ENCODE measurements around the gene TMEM97. TPM values are rescaled to one million over a fixed set of nuclear protein-coding genes. Genes with fewer than 3 reads are reported as not detected.

TMEM97 gene
- total RNA-seq, 1 donor from 2014 or later = 28.4 TPM

DNA sequence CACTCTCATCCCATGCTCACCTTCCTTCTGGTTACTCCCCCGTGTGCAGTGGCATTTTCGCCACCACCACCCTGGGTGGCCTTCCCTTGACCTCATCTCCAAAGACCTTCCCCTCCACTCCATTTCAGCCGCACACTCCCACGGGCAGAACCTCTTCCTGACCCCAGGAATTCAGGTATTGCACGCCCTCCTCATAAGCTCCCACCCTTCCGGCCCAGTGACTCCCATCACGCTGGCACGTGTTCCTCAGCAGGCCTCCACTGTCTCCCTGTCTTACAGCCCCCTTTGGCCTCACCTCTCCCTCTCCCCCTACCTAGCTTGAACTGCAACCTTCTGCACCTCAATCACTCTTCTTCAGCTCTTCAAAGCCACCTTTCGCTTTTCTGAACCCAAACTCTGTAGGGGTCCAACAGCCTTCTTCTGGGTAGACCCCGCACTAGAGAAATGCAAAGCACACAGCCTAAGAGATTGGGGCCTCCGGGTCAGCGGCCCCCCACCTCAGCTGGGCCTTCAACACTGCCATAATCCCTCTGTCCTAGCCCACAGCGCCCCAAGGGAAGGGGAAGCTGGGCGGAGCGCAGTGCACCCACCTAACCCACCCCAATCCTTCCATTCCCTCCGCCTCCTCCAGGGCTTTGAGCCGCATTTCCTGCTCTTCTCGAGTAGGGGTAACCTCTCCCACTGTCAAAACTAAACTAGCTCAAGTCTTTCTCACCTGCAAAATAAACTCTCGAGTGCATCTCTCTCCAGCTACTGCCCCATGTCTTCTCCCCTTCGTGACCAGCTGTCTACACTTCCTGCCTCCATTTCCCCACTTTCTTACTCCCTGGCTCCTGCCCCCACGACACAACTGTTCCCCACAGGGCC lies 1.7 kb upstream of the TMEM97 start:
- no peak for ATAC-seq

DNA sequence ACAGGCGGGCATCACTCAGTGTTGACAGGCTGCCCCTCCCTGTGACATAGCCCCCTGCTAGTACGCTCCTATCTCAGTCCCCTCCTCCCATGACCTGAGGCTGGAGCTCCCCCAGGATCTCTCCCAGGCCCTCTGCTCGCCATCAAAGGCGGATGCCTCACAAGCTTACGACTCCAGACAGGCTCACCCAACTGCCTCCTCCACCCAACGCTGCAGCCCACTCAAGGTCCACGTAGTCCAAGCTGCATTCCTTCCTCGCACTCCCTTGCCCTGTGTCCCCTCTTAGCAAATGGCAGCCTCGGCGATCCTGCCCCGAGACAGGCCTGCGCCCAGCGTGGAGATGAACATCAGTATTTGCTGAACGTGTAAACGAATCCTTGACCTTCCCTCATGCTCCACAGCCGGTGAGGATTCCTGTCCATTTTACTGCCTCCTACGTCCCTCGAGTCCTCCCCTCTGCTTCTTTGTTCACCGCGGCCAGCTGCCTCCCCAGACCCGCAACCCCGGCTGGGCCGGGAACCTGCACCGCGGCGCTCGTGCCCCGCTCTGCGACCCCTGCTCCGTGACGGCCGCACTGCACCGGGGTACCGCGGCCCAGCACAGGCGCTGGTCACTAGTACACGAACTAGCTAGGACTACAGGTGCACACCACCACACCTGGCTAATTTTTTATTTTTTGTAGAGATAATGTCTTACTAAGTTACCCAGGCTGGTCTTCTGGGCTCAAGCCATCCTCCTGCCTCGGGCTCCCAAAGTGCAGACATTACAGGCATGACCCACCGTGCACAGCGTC lies 838 bp upstream of the TMEM97 start:
- no peak for ATAC-seq

DNA sequence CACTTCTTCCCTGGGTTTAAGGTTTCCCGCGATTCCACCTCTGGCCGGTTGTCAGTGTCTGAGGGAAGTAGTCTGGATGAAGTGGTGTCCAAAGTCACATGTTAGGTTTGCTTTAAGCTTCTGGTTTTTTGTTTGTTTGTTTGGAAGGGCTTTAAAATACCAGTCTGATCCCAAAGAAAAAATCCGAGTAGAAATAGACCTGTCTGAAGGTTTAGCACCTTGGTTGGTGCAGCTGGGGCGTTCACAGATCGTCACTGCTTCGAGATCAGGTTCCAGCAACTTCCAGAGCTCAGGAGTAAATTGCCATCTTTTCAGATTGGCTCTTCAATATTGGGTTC lies 567 bp downstream of the TMEM97 start:
- no peak for ATAC-seq

DNA sequence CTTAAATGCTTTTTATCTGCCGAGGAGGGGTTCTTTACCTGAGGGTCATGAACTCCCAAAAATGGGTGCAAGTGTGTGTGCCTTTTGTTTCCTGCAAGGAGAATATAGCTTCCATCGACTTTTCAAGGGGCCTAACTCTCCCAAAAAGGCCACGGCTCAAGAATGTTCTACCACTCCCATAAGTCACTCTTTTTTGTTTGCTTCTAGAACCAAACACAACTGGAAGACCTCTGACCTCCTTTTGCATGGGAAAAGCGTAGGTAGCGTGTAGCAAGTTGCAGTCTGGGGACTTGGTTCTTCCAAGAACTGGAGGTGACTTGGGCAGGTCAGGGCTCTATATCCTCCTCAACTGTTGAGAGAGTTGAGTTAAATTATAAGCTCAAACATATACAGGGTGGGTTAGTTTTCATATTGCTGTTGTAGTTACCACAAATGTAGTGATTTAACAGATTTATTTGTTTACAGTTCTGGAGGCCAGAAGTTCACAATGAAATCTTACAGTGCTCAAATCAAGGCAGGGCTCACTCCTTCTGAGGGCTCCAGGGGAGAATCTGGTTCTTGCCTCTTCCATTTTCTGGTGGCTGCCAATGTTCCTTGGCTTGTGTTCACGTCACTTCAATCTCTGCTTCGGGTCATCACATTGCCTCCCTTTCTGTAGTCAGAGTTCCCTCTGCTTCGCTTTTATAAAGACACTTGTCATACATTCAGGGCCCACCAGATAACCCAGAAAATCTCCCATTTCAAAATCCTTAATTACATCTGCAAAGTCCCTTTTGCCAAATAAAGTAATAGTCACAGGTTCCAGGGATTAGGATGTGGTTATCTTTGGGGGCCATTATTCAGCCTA lies 1.4 kb downstream of the TMEM97 start:
- ATAC-seq = no peak

DNA sequence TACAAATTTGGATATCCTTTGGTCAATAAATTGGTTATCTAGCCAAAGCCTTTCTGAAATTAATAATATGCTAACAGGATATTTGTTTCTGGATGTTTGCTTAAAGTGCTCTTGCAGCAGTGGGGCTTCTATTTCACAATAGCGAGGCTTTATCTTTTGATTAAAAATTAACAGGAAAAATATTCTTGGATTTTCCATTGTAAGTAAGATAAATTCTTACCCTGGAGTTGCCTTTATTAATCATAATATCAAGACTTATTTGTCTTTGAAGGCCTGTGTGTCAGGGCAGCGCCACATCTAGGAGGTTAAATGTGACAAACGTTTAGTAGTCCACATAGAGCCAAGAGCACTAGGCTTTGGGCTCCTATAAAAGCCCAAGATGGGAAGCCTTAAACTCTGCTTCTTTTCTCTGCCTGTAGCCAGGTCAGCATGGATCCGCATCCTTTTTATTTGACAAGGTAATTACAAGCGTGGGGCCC lies 5.3 kb downstream of the TMEM97 start:
- no peak for ATAC-seq

DNA sequence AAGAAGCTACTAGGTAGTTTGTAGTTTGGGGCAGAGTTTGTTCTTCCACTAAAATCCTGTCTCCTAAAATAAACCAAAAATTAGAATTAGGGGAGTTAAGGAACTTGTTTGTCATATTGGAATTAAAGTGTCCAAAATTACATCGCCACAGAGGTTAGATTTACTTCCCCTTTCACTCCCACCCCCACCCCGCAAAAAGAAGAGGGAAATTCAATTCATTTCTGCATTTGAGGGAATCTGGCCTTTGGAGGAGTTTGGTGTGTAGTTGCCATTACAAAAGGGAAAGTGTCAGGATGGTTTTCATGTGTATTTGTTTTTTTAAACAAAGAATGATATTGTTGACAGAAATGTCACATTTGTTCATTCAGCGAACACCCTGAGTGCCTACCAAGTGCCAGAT lies 5.8 kb downstream of the TMEM97 start:
- no peak for ATAC-seq

DNA sequence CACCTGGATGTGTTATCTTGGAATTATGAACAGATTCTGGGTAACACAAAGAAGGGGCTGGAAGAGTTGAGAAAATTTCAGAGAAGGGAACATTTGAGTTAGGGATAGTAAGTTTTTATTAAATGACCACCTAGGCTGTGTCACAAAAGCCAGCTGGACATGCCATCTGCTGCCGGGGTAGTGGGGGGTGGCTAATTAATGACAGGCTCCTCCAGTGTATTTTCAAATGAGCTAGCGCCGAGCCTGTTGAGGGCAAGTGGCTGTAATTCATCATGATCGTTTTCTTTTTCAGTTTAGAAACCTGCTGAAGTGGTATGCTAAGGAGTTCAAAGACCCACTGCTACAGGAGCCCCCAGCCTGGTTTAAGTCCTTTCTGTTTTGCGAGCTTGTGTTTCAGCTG lies 6.2 kb downstream of the TMEM97 start:
- ATAC-seq = no peak

DNA sequence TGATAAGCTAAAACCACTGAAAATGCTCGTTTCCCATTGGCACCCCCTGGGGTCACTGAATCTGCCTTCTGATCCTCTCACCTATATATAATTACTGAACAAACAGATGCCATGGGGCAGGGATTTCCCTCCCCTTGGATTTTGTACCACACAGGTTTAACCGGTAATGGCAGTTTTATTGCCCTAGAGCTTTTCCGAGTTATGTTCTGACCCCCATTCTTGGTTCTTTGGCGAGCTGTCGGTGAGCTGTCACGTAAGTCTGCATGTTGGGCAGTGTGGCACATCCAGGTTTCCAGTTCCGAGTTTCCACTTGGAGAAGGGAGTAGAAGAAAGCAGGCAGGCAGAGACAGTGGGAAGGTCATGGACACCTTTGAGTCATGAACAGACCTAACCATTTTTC lies 7.1 kb downstream of the TMEM97 start:
- peak; percentile 61 for ATAC-seq

DNA sequence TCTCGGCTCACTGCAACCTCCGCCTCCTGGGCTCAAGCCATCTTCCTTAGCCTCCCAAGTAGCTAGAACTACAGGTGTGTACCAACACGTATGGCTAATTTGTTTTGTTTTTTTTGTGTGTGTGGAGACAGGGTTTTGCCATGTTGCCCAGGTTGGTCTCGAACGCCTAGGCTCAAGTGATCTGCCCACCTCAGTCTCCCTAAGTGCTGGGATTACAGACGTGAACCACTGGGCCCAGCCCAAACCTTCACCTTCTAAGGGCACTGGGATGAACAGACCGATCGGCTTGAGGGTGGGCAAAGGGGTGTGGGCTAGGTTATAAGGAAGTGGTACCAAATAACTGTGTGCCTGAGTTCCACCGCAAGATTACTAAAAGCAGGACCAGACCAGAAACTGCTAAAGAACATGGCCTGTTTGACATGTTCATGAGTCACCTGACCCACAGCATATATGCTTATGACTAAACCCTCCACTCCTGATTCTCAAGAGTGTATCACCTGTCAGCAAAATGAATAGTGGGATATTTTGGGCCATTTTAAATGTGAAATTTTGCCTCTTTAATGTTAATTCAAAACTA lies 8.1 kb downstream of the TMEM97 start:
- peak; percentile 77 for ATAC-seq

DNA sequence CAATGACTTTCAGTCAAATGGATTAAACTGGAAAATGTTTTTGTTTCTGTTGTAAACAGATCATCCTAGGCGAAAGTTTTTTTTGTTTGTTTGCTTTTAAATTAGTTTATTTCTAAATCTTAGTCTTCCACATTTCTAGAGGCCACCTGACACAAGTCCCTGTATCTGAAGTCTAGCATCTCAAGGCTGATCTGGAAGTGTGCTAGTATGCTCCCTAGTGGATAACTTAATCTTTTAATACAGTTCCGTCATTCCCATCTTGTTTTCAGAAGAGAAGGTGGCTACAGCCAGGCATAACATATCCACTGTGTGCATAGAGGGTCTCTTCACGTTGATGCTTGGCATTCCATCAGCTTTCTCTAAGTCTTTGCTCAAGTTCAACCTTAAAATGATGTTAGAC lies 8.7 kb downstream of the TMEM97 start:
- no peak for ATAC-seq

DNA sequence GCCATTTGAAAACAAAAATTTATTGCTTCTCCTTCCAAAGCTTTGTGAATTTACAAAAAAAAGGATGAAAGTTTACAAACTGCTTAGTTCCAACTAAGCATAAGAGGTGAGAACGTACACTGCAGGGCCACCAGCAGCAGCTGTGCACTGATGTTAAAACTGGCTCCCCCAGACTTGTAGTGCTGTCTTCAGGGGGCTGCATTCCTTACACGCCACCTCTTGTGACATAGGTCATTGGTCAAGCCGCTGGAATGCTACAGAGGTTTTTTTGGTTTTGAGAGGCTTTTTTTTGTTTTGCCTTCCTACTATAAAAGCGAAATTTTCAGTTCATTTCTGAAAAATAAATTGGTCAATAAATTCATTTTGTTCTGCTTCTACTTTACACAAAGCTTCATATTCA lies 9.3 kb downstream of the TMEM97 start:
- ATAC-seq = no peak

DNA sequence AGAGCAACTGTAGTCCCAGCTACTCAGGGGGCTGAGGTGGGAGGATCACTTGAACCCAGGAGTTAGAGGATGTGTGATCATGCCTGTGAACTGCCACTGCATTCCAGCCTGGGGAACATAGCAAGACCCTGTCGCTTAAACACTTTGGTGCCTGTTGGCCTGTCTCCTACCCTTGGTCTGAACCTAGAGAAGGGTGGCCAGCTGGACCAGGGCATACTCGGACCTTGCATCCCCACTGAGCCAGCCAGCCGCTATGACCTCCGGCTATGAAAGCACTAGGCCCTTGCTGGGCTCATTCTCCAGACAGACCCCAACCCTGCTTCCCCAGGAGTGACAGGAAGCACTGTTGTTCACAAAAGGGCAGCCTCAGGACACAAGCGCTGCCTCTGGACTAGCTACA lies 11.7 kb downstream of the TMEM97 start:
- no peak for ATAC-seq

DNA sequence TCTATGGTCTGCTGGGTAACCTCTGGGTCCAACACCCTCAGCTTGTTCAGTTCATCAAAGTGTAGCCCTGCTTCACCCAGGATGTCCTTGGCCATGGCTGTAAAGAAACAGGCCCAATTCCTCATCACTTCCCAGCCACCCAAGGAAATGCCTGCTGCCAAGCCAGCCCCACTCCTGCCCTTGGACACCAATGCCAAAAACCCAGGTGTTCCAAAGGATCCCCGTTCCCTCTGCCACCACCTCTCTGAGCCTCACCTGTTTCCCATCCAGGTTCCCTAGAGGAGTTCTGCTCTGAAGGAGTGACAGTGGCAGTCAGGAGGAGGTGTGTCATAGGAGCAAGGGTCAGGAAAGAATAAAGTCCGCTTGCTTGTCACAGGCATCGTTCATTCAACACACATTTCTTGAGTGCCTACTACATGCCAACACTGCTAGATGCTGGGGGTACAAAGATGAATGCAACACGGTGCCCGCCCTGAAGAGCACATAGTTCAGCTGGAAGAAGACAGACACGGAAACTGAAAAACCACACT lies 13.0 kb downstream of the TMEM97 start:
- ATAC-seq = no peak

DNA sequence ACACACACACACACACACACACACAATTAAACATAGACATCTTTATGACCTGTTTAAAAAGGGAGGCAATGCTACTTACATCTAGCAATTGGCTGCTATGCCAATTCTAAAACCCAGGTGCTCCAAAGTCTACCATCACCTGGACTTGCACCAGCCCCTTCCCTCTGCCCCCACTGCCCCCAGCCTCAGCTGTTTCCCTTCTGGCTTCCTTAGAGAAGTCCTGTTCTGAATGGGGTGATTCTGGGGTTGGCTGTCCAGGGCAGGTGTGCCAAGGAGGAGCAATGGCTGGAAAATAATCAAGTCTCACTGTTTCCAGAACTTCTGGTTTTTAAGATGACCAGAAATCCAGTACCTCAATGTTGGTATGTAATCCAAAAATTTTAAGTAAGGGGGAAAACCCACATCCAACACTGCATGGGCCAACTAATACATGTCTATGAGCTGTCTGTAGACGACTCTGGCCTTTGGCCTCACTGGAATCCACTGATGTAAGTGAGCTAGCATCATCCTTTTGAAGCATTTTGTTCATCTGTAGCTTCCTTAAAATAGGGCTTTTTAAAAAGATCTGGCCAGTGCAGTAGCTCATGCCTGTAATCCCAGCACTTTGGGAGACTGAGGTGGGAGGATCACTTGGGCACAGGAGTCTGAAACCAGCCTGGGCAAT lies 14.2 kb downstream of the TMEM97 start:
- ATAC-seq = no peak

DNA sequence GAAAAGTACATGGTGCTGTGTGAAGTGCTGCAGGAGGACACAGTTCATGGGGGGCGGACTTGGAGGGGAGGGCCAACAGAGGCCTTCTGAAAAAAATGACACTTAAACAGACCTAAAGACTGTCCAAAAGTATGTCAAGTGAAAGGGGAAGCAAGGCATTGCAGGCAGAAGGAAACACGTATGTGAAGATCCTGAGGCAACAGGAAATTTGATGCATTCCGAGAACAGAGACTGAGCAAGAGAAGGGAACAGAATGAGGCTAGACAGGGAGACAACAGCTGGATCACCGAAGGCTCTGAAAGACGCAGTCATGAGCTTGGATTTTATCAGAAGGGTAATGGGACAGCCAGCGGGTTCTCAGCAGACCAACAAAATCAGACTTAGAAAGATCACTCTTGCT lies 15.2 kb downstream of the TMEM97 start:
- no peak for ATAC-seq

DNA sequence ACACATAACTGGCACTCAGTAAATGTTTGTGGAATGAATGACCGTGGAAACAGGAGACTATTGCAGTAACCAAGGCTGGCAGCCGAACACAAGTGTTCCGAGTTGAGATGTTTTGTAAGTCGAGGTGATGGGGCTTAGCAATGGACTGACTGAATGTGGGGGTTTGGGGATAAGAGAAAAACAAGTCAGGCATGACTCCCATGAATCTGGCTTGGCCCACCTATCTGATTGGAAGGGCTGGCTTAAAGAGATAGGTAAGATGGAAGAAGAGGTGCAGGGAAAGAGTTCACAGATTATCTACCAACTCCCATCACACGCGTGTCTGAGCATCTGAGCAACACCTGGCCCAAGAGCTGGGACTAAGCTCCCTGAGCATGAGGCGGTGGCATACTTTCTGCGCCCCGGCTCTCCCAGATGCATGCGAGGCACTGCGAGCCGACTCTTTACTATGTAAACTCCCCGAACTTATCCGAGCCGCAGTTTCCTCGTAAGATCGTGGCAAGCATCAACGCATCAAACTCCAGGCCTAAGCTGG lies 15.7 kb downstream of the TMEM97 start:
- no peak for ATAC-seq

DNA sequence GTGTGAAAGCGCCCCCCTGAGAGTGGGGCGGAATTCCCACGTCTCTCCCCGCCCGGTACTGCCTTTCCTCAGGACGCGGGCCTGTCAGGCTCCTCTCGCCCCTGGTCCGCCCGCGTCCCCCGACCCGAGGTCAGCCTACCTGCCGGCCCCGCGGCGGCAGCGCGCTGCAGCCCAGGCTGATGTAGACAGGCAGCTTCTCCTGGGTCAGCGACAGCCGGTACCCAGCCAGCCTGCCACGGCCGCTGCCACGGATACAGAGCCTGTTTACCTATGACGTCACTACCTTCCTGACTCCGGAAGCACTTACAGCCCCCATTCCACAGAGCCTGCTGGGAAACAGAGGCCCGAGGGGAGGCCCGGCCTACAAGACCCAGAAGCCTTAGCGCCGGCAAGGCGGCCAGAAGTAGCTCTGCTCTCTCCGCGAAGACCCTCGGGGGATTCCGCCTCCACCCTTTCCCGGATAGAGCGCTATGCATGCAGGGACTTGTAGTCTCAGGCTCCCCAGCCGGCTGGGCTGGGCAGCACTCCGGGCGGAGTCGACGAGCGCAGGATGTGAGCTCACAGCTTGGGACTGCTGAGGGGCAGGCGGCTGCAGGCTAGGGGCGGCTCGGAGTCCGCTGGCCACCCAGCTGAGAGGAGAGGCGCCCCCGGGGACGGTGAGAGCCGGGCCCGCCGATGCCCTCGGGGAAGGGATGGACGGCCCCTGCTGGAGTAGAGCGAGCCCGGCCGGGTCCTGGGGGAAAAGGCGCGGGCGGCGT lies 16.4 kb downstream of the TMEM97 start, which contains the start of the genes IFT20 and TNFAIP1:
Gene IFT20 (minus strand): TSS at position 272 of the 758 bp plus-strand sequence. CDS start 3,487 bp downstream, outside the sequence.
Gene TNFAIP1 (plus strand): TSS at position 561 of the 758 bp plus-strand sequence. CDS start 3,761 bp downstream, outside the sequence.
- ATAC-seq = peak; percentile 94

DNA sequence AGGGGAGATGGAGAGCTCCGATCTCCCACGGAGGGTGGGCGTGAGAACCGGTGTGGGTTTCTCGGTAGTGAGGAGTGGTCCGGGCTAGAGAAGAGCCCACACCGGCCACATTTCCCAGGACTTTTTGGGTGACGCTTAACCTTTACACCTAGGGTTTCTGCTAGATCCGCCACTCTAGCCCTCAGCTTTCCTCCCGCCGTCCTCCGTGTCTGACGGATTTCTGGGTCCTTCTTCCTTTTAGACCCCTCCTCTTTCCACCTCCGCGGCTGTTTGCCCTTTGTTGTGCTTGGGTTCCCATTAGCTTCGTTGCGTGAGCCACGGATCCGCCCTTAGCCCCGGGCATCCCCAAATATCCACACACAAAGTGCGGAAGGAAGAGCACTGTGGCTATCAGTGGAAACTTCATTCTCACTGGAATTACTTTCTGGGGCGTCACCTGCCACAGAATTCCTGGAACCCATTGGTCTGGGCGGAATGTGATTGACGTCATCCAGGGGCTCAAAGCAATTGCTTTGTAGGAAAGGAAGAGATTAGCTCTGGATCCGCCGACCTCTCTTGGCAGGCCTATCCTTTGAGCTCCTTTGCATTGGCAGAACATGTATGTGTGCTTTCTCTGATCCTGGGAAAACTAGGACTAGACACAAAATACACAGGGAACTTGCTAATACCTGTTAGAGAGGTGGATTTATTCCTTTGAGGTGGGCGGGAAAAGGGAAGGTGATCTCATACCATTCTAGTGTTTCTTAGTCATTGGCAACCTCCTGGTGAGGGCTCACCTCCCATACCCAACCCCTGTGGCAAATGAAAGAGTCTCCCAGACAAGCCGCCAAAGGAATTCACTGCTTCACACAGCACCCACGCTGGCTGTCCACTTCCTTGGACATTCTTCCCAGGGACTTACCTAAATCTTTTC lies 17.2 kb downstream of the TMEM97 start:
- peak; percentile 59 for ATAC-seq
